HG02973 (cell line): ENCODE measurements around the gene ST8SIA5.

ENCODE experiments used
- ATAC-seq: cut with Tn5 transposase; IDR thresholded peaks from one replicate; pipeline ENCODE4 v1.9.1; 2021; ENCODE audit warnings: moderate library complexity; ENCODE audit not compliant: unreplicated experiment

ST8SIA5 gene

GRCh38 chr18:46715062-46715461 lies 41.8 kb downstream of the ST8SIA5 start:
- no peak for ATAC-seq

- no peak for ATAC-seq
These were observed 44.4 kb downstream of the ST8SIA5 start for GRCh38 chr18:46712406-46712805.

GRCh38 chr18:46711444-46711863 lies 45.4 kb downstream of the ST8SIA5 start:
- no peak for ATAC-seq

GRCh38 chr18:46706968-46707367 lies 49.9 kb downstream of the ST8SIA5 start:
- no peak for ATAC-seq

- ATAC-seq: no peak
These were observed 51.3 kb downstream of the ST8SIA5 start for GRCh38 chr18:46705521-46705920.

- ATAC-seq: no peak
These were observed 52.0 kb downstream of the ST8SIA5 start for GRCh38 chr18:46704816-46705215.

- ATAC-seq: no peak
These were observed 52.7 kb downstream of the ST8SIA5 start for GRCh38 chr18:46704189-46704588.

- ATAC-seq: no peak
These were observed 54.4 kb downstream of the ST8SIA5 start for GRCh38 chr18:46702471-46702870.

GRCh38 chr18:46700066-46700824 lies 56.6 kb downstream of the ST8SIA5 start:
- no peak for ATAC-seq

GRCh38 chr18:46696702-46697101 lies 60.2 kb downstream of the ST8SIA5 start:
- no peak for ATAC-seq

GRCh38 chr18:46696268-46696667 lies 60.6 kb downstream of the ST8SIA5 start:
- ATAC-seq: no peak

- no peak for ATAC-seq
These were observed 62.9 kb downstream of the ST8SIA5 start for GRCh38 chr18:46693996-46694395.

- ATAC-seq: no peak
These were observed 67.9 kb downstream of the ST8SIA5 start for GRCh38 chr18:46688853-46689525.

- ATAC-seq: no peak
These were observed 70.7 kb downstream of the ST8SIA5 start for GRCh38 chr18:46686186-46686585.

- ATAC-seq: no peak
These were observed 73.6 kb downstream of the ST8SIA5 start for GRCh38 chr18:46683252-46683651.

GRCh38 chr18:46680784-46681695 lies 75.8 kb downstream of the ST8SIA5 start:
- ATAC-seq: no peak

- ATAC-seq: no peak
These were observed 76.8 kb downstream of the ST8SIA5 start for GRCh38 chr18:46679846-46680598.

- ATAC-seq: no peak
These were observed 78.0 kb downstream of the ST8SIA5 start for GRCh38 chr18:46678785-46679399.

GRCh38 chr18:46678041-46678440 lies 78.8 kb downstream of the ST8SIA5 start:
- no peak for ATAC-seq

GRCh38 chr18:46677611-46678010 lies 79.2 kb downstream of the ST8SIA5 start:
- no peak for ATAC-seq
